Right hindlimb (tissue), 1 donor: ENCODE data around the gene RAPGEF3.

ENCODE experiments used
- DNase-seq: peaks from one replicate; pipeline ENCODE4 v3.0.0-alpha.2; 2018

RAPGEF3 gene

DNA sequence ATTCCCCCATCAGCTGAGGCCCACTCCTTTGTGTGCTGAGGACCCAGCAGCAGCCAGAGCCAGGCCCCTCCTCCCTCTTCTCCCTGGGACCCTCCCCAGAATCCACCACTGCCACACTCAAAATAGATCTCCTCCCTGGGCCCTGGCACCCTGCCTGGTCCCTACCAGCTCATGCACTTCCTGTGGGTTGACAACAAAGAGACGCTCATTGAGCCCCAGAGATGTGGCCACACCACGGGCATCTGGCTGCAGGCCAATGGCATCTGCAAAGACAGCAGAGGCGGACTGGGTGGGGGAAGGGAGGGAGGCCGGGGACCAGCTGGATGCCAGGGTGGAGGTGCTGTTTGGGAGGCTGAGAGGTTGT lies 17.4 kb downstream of the RAPGEF3 start:
- peak; percentile 79 for DNase-seq

DNA sequence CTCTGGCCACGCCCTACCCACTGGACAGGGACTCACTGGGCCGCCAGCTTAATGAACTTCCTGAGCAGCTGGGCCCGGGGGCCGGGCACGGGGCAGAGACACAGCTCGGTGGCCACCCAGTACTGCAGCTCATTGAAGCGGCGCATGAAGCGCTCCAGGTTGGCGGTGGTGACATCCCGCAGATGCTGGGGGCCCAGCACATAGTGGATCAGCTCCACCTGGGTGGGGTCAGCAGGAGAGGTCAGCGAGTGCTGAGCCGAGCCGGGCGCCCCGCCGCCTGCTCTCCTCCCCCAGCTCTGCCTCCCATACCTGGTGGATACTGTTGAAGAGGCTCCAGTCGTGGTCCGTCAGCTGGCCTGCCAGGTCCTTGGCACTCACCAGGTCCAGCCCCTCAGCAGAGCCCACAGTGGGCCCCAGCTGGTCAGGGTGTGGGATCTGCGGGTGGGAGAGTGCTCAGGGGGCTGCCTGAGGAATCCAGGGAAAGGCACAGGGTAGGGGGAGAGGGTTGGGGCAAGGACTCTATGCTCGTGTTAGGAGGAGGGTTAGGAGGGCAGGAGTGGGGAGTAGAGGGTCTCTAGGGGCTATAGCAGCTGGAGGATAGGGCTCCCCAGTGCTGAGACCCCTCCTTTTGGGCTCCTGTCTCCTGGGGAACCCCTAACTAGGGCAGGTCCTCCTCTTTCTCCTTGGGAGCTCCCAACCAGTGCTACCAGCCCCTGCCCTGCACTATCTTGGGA lies 17.9 kb downstream of the RAPGEF3 start:
- no peak for DNase-seq

DNA sequence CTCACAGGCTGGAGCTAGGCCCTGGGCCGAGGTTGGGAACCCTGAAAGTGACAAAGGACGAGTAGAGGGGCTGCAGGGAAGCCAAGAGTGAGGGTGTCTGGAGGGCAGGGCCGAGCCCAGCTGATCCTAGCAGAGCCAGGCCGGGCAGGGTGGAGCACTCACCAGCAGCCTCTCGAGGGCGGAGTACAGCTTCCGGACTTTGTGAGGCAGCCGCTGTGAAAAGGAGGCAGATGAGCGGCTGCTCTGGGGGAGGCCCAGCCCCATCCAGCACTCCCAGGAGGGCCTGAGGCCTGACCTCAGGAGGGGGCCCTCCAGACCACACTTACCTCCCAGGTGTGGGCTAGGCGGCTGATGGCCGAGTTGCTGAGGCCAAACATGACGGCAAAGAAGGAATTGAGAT lies 18.7 kb downstream of the RAPGEF3 start:
- DNase-seq, result no peak

GRCh38 chr12:47739297-47739696 lies 19.4 kb downstream of the RAPGEF3 start:
- no peak for DNase-seq

DNA sequence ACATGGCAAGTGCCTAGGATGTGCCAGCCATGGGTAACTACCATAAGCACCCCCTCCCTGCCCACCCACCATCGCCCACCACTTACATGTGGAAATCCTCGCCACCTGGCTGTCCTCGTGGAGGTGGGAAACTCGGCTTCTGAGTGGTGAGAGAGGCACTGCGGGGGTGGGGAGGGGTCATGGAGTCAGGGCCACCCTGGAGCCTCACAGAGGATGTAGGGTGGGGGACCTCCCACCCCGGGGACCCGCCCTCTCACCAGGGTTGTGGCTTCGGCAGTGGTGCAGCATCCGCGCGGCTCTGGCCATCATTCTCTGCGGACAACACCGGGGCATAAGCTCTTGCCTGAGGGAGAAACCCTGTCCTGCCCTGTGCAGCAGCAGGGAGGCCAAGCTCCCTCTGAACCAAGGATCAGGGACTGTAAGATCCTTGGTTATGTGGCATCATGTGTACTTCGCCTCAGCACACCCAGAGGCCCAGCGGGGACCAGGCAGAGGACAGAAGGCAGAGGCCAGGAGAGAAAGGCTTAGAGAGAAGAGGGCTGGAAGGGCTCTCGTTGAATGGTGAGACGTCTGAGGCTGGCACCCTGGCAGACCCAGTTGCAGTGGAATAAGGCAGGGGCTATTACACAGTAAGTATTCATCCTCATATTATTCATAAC lies 20.6 kb downstream of the RAPGEF3 start:
- DNase-seq, result no peak

GRCh38 chr12:47736877-47737676 lies 21.6 kb downstream of the RAPGEF3 start:
- peak; percentile 79 for DNase-seq

GRCh38 chr12:47736216-47736615 lies 22.5 kb downstream of the RAPGEF3 start:
- DNase-seq, result no peak

DNA sequence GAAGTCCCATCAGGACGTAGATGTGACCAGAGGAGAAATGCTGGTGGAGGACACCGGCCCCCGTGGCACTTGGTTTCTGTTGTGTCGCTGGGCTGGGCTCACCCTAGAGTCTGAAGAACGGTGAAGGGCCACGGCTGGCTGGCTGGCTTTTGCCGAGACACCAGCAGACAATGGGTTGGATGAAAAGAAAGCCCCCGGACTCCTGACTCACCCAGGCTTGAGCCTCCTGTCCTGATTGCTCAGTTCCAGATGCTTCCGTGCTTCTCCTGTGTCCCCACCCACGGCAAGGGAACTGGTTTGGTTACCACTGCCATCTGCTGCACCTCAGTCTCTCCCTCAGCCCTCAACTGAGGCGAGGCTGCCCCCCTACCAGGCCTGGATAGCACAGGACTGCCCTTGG lies 23.0 kb downstream of the RAPGEF3 start:
- DNase-seq, result no peak

- DNase-seq, result peak; percentile 56
These were observed 23.8 kb downstream of the RAPGEF3 start for GRCh38 chr12:47734725-47735480.

DNA sequence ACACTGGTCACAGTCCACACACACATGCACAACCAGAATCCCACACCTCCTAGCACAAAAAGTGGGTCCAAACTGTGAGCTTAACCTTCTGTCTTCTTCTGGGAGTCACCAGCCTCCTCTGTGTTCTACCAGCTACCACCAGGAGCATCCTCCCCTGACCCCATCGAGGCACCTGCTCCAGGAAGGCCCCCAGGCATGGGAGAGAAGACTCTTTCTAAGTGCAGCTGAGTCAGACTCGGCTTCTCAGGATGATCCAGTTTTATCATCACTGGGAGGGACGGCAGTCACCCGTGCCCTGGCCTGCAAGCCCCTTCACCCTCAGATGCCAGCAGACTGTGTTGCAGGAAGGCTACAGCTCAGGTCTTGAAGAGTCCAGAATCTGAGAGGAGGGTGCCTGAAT lies 25.5 kb downstream of the RAPGEF3 start:
- DNase-seq, result no peak

DNA sequence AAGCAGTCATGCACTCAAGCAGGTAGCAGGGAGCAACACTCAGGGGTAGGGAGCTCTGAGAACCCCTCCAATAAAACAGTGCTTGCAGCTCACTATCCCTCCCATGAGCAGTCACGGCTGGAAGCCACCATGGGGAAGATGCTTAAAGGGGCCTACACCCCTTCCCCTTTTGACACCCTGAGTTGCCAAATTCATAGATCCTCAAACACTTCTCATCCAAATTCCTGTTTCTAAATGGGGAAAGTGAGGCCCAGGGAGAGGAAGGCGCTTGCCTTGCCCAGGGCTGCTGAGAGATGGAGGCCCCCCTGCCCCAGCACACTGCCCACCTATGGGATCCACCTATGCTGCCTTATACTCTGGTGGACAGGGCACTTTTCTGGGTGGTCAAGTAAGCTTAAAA lies 26.2 kb downstream of the RAPGEF3 start:
- no peak for DNase-seq

DNA sequence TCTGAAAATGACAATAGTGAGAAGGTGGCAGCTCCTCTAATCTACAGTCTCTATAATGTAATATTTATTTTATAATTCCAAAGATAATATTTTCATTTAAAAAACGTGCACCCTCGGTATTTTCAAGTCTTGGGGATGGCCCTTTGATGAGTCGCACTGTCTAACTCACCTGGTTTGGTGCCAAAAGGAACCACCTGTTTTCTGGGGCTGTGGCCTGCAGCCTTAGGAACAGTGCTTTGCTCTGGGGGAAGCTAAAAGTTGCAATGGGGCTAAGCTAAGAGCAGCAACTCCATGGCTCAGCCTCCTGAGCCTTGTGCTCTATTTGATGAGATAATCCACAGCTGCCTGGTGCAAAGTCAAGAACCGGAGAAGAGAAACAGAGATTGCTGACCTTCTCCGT lies 27.0 kb downstream of the RAPGEF3 start:
- DNase-seq, result no peak

GRCh38 chr12:47730341-47730744 lies 28.3 kb downstream of the RAPGEF3 start:
- no peak for DNase-seq

DNA sequence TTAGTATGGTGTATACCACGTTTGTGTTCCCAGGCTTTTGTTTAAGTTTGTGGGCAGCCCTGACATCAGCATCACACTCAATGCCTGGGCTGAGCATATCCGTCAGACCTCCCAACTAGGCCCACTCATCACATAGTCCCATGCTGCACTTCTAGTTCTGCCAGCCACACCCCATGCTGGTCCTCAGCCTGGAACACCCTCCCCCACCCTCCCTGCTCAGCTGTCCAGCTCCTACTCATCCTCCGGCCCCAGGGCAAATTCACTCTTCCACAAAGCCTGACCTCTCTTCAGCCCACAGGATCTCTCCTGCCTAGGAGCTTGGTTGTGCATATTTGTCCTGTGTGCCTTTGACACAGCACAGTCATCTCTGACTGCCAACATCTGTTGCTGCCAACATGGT lies 29.4 kb downstream of the RAPGEF3 start:
- DNase-seq, result no peak

DNA sequence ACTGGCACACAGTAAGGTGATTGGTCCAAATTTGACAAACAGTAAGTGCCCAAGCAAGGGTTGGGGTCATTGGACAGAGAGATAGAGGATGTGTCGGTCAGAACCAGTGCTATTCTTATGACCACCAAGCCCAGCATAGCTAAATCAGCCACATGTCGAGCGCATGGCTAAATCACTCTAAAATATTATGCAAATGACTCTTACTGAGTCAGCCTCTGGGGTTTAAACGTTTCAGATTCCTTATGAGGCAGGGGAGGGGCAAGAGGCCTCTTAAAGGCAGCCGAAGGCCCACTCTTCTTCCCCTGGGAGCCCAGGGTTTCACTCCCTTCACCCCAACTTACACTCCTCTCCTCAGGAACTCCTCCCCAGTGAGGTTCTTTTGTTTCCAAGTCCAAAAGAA lies 32.8 kb downstream of the RAPGEF3 start:
- no peak for DNase-seq

GRCh38 chr12:47725091-47725772 lies 33.4 kb downstream of the RAPGEF3 start, which contains the start of gene ENDOU:
Gene ENDOU, minus strand, starts transcription at chr12:47725490. Its CDS starts 77 bp downstream, at chr12:47725413.
- DNase-seq, result no peak

- no peak for DNase-seq
These were observed 35.6 kb downstream of the RAPGEF3 start for GRCh38 chr12:47722941-47723631.

GRCh38 chr12:47722136-47722834 lies 36.4 kb downstream of the RAPGEF3 start:
- no peak for DNase-seq

GRCh38 chr12:47721431-47721973 lies 37.2 kb downstream of the RAPGEF3 start:
- no peak for DNase-seq

- no peak for DNase-seq
These were observed 40.1 kb downstream of the RAPGEF3 start for GRCh38 chr12:47718531-47718930.
